BLaER1 (cell line): ENCODE measurements around the gene RFLNA.

ENCODE experiments used
- H3K27ac ChIP-seq: shearing (Covaris generic); formaldehyde crosslinking; 2 replicates; pipeline ENCODE4 v1.8.1; 2022
- H3K27me3 ChIP-seq: shearing (Covaris generic); formaldehyde crosslinking; 2 replicates; pipeline ENCODE4 v1.8.1; 2022
- H3K36me3 ChIP-seq: shearing (Covaris generic); formaldehyde crosslinking; 2 replicates; pipeline ENCODE4 v1.8.1; 2022
- H3K4me1 ChIP-seq: shearing (Covaris generic); formaldehyde crosslinking; 2 replicates; pipeline ENCODE4 v1.8.1; 2022
- H3K4me2 ChIP-seq: shearing (Covaris generic); formaldehyde crosslinking; 2 replicates; pipeline ENCODE4 v1.8.1; 2022
- H3K4me3 ChIP-seq: shearing (Covaris generic); formaldehyde crosslinking; 2 replicates; pipeline ENCODE4 v1.8.1; 2022
- H3K9ac ChIP-seq: shearing (Covaris generic); formaldehyde crosslinking; 2 replicates; pipeline ENCODE4 v1.8.1; 2022
- H3K9me3 ChIP-seq: shearing (Covaris generic); formaldehyde crosslinking; 2 replicates; pipeline ENCODE4 v1.8.1; 2022
- H4K20me1 ChIP-seq: shearing (Covaris generic); formaldehyde crosslinking; 2 replicates; pipeline ENCODE4 v1.8.1; 2022
- Cebpa-rat ChIP-seq: shearing (Covaris generic); IDR thresholded peaks from 2 replicates; pipeline ENCODE4 v1.8.1; 2022

Gene RFLNA

DNA sequence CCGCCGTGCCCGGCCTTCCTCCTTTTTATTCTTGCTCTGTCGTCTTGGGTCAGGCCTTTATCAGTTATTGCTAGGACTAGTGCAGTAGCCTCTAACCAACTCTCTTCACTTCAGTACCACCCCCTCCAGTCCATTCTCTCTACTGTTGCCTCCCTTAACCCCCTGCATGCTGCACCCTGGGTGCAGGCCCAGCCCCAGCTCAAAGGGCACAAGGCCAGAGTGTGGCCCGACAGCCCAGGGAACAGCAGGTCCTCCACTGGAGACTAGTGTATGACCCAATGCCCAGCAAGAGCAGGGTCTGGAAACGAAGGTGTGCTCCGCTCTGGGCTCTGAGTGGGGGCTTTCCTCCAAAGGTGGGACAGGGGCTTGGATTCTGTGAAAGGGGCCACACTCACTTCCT, 30.0 kb upstream of the RFLNA start:
- no peaks in the 10 kb centered on the region for H3K36me3 ChIP-seq
- no peak for TF ChIP-seq Cebpa-rat
- no peak overlapping the region for H3K4me3 ChIP-seq
- H3K4me1 ChIP-seq: peaks cover 69% of the 10 kb centered on the region
- H3K4me2 ChIP-seq: peak overlapping the region; percentile 77
- no peaks in the 10 kb centered on the region for H4K20me1 ChIP-seq
- no peaks in the 10 kb centered on the region for H3K27me3 ChIP-seq
- no peak overlapping the region for H3K9ac ChIP-seq
- no peaks in the 10 kb centered on the region for H3K9me3 ChIP-seq
- peak overlapping the region; percentile 51 for H3K27ac ChIP-seq

DNA sequence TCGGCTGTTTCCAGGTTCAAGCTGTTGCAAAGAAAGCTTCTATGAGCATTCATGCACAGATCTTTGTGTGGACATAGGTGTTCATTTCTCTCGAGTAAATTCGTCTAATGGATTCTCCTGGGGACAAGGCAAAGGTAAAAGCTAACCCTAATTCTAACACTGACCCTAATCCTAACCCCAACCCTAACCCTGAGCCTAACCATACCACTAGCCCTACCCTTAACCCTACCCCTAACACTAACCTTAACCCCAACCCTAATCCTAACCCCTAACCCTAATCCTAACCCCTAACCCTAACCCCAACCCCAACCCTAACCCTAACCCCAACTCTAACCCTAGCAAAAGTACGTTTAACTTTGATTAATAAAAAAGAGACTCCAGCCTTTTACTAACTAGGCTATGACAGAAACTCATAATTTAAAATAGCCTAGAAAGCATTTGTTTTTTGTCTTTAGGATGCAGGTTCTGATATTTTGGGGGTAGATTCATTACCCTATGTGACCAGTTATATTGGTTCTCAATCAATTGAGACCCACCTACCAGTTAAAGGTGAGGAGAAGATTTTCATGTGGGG, 27.6 kb upstream of the RFLNA start:
- H3K4me1 ChIP-seq: peaks cover 67% of the 10 kb centered on the region
- no peak overlapping the region for H3K4me3 ChIP-seq
- no peak overlapping the region for H3K9ac ChIP-seq
- no peaks in the 10 kb centered on the region for H3K36me3 ChIP-seq
- H4K20me1 ChIP-seq: no peaks in the 10 kb centered on the region
- no peak for TF ChIP-seq Cebpa-rat
- no peaks in the 10 kb centered on the region for H3K9me3 ChIP-seq
- H3K27ac ChIP-seq: no peak overlapping the region
- no peaks in the 10 kb centered on the region for H3K27me3 ChIP-seq
- no peak overlapping the region for H3K4me2 ChIP-seq

DNA sequence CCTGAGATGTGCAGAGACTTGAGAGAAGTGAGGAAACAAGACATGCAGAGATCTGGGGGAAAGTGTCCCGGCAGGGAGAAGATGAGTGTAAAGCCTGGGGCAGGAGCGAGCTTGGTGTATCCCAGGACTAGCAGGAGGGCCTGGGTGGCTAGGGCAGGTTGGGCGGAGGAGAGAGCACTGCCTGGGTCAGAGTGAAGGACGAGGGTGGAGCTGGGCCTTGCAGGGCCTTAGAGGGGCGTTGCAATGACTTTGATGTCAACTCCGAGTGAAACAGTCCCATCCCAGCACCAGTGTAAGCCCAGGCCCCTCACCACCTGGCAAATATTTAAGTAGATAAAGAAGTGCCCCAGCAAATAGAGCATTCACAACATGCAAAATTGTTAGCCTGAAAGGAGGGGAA, 24.2 kb upstream of the RFLNA start:
- no peaks in the 10 kb centered on the region for H4K20me1 ChIP-seq
- H3K9ac ChIP-seq: no peak overlapping the region
- no peaks in the 10 kb centered on the region for H3K27me3 ChIP-seq
- H3K9me3 ChIP-seq: no peaks in the 10 kb centered on the region
- no peak overlapping the region for H3K27ac ChIP-seq
- no peak for TF ChIP-seq Cebpa-rat
- H3K4me2 ChIP-seq: 0 out of 2 replicates have a peak overlapping the region, but pooled peaks have one; percentile 14
- H3K4me3 ChIP-seq: no peak overlapping the region
- no peaks in the 10 kb centered on the region for H3K36me3 ChIP-seq
- H3K4me1 ChIP-seq: peaks cover 66% of the 10 kb centered on the region

DNA sequence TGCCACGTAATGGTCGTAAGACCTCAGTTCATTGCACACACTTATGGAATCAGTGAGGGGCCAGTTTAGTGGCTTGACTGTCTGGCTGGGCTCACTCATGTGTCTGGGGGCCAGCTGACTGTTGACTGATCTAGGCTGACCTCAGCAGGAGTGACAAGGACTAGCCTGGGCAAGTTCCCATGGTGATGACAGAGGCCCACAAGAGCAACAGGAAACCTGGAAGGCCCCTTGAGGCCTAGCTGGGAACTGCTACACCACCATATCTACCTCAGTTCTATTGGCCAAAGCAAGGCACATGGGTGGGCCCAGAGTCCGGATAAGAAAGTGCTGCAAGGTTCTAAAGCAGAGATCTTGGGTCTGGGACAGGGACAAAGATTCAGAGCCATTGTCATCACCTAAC, 21.3 kb upstream of the RFLNA start:
- Histone ChIP-seq H3K27ac (peak overlapping the region; percentile 24), H3K27me3 (no peaks in the 10 kb centered on the region), H4K20me1 (no peaks in the 10 kb centered on the region), H3K4me2 (peak overlapping the region; percentile 65), H3K4me1 (peaks cover 81% of the 10 kb centered on the region), H3K36me3 (no peaks in the 10 kb centered on the region), H3K9me3 (no peaks in the 10 kb centered on the region), H3K4me3 (no peak overlapping the region), H3K9ac (no peak overlapping the region)
- no peak for TF ChIP-seq Cebpa-rat

DNA sequence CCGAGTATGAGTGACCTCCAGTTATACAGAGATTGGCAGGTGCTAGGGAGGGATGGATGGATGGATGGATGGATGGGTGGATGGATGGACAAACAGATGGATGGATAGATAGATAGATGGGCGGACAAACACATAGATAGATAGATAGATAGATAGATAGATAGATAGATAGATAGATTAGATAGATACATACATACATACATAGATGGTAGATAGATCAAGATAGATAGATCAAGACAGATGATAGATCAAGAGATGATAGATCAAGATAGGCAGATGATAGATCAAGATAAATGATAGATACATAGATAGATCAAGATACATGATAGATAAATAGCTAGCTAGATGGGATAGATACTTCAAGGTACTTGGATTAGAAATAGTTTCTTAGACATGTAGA, 18.6 kb upstream of the RFLNA start:
- Histone ChIP-seq H3K36me3 (no peaks in the 10 kb centered on the region), H3K9ac (no peak overlapping the region), H3K27ac (no peak overlapping the region), H4K20me1 (no peaks in the 10 kb centered on the region), H3K27me3 (no peaks in the 10 kb centered on the region), H3K9me3 (no peaks in the 10 kb centered on the region), H3K4me1 (peaks cover 89% of the 10 kb centered on the region), H3K4me3 (no peak overlapping the region), H3K4me2 (no peak overlapping the region)
- TF ChIP-seq Cebpa-rat: no peak

DNA sequence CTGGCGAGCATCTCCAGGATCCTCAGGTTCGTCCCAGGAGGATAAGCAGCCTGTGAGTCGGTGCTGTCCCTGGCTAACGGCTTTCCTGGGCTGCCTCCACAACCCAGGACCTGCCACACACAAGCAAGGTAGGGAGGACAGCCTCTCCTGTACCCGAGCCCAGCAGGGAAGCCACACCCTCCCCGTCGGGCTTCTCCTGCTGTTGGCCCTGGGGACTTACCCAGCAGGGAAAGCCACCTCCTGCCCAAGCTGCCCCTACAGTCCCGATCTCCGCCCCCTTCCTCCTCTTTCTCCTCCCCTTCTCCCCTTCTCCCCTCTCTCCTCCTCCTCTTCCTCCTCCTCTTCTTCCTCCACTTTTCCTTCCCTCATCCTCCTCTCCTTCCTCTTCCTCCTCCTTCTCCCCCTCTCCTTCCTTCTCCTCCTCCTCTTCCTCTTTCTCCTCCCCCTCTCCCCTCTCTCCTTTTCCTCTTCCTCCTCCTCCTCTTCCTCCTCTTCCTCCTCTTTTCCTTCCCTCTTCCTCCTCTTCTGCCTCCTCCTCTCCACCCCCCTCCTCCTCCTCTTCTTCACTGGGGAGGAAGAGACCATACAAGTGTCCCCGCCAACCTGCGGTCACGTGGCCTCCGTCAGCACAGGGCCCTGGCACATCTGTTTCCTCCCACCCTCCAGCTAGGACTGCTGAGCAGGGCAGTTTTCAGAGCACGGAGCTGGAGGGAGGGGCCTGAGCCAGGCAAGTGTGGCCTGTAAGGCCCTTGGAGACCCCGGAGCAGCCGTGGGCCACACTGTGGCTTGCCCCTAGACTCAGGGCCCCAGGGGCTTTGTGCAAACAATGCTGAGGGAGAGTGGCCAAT, 17.3 kb upstream of the RFLNA start:
- no peaks in the 10 kb centered on the region for H3K27me3 ChIP-seq
- peak overlapping the region; percentile 90 for H3K4me2 ChIP-seq
- TF ChIP-seq Cebpa-rat: no peak
- peaks cover 80% of the 10 kb centered on the region for H3K4me1 ChIP-seq
- H3K4me3 ChIP-seq: peak overlapping the region; percentile 45
- no peaks in the 10 kb centered on the region for H3K36me3 ChIP-seq
- peak overlapping the region; percentile 29; the same call in 1 of the 2 replicates for H3K9ac ChIP-seq
- H3K9me3 ChIP-seq: no peaks in the 10 kb centered on the region
- H4K20me1 ChIP-seq: no peaks in the 10 kb centered on the region
- peak overlapping the region; percentile 68 for H3K27ac ChIP-seq

DNA sequence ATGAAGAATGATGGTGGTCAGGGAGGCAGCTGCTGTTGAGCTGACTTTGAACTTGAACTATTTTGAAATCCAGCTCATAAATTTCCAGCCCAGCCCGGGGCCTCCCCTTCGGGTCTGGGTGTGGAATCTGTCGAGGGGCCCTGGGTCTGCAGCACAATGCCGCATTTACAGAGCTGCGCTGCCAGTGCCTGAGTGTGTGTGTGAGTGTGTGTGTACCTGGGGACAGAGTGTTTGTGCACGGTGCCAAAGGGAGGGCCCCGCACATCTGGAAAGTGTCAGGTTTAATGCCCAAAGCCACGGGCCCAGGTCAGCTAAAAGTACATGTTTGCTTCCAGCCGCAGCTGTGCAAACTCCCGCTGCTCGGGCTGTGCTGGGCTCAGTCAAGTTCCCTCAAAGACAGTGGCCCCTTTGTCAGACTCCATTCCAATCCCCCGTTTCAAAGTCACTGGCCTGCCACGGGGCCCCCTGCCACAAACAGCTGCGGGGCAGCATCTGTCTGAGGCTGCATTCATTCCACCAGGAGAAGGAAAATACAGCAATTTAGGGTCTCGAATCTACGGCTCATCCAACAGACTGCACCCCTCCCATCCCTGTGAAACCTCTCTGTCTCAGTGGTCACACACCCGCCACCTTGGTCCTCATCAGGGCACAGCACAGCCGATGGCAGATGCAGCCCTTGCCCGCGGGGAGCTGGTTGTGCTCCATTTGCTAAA, 16.3 kb upstream of the RFLNA start:
- Histone ChIP-seq H3K27ac (peak overlapping the region; percentile 68), H3K4me1 (peaks cover 70% of the 10 kb centered on the region), H3K36me3 (no peaks in the 10 kb centered on the region), H3K9me3 (no peaks in the 10 kb centered on the region), H3K4me3 (no peak overlapping the region), H3K27me3 (no peaks in the 10 kb centered on the region), H3K9ac (peak overlapping the region; percentile 29; the same call in 1 of the 2 replicates), H3K4me2 (peak overlapping the region; percentile 90), H4K20me1 (no peaks in the 10 kb centered on the region)
- no peak for TF ChIP-seq Cebpa-rat

DNA sequence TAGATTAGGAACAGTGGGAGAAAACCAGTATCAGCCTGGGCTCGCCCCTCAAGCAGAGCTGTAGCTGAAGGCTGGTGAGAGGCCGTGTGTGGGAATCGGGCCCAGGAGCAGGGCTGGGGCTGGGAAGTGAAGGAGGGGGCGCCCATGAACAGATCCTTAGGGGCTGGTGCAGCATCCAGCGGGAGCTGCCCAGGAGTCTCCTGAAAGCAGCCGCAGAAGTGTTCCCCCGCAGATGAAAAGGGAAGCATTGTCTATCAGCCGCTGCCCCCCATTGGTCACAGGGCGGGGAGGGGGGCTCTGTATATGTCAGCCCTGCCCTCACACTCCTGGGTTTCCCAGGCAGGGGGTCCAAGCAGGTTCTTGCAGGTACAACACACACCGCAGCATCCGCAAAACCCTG, 15.6 kb upstream of the RFLNA start:
- Histone ChIP-seq H3K27ac (no peak overlapping the region), H3K4me3 (no peak overlapping the region), H4K20me1 (no peaks in the 10 kb centered on the region), H3K9ac (no peak overlapping the region), H3K27me3 (no peaks in the 10 kb centered on the region), H3K4me2 (peak overlapping the region; percentile 90), H3K4me1 (peaks cover 66% of the 10 kb centered on the region), H3K9me3 (peaks cover 3% of the 10 kb centered on the region; the same call in 1 of the 2 replicates), H3K36me3 (no peaks in the 10 kb centered on the region)
- TF ChIP-seq Cebpa-rat: no peak

DNA sequence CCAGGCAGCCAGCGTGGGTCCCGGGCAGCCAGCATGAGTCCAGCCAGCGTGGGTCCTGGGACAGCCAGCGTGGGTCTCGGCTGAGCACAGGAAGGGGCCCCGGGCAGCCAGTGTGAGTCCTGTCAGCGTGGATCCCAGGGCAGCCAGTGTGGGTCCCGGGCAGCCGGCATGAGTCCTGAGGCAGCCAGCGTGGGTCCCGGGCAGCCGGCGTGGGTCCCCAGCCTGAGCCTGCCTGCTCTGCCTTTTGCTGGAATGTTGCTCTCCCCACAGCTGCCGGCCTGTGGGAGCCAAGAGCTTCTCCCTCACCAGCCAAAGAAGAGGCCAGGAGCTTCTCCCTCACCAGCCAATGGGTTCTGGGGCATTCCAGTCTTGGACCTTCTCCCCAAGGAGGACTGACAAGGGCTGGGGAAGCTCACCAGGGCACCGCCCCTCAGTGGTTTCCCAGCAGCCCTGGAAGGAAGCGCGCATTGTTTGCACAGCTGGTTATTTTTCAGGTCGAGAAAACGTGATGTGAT, 15.0 kb upstream of the RFLNA start:
- Histone ChIP-seq H3K9ac (peak overlapping the region; percentile 42; the same call in 1 of the 2 replicates), H3K4me2 (peak overlapping the region; percentile 90)

More for the DNA sequence above, 15.0 kb upstream of the RFLNA start:
- H3K27ac ChIP-seq: peak overlapping the region; percentile 38; the same call in 1 of the 2 replicates
- H3K4me1 ChIP-seq: peaks cover 66% of the 10 kb centered on the region
- TF ChIP-seq Cebpa-rat: no peak
- no peak overlapping the region for H3K4me3 ChIP-seq
- H3K27me3 ChIP-seq: no peaks in the 10 kb centered on the region
- no peaks in the 10 kb centered on the region for H4K20me1 ChIP-seq
- peaks cover 8% of the 10 kb centered on the region for H3K9me3 ChIP-seq
- no peaks in the 10 kb centered on the region for H3K36me3 ChIP-seq
